HG03196 (cell line): ENCODE results near the gene EXTL1.

ENCODE experiments used
- ATAC-seq: cut with Tn5 transposase; IDR thresholded peaks from one replicate; pipeline ENCODE4 v1.9.1; 2021; ENCODE audit not compliant: unreplicated experiment

The EXTL1 gene

GRCh38 chr1:26023826-26024225, 2.3 kb downstream of the EXTL1 start:
- ATAC-seq: no peak

- ATAC-seq: no peak
These were observed 3.5 kb downstream of the EXTL1 start for GRCh38 chr1:26025060-26025459.

- ATAC-seq: no peak
These were observed 3.9 kb downstream of the EXTL1 start for GRCh38 chr1:26025517-26025916.

GRCh38 chr1:26027716-26028489, 6.3 kb downstream of the EXTL1 start:
- no peak for ATAC-seq

- no peak for ATAC-seq
These were observed 7.0 kb downstream of the EXTL1 start for GRCh38 chr1:26028490-26028980.

GRCh38 chr1:26029054-26029863, 7.7 kb downstream of the EXTL1 start:
- no peak for ATAC-seq

- no peak for ATAC-seq
These were observed 8.4 kb downstream of the EXTL1 start for GRCh38 chr1:26029864-26030481.

GRCh38 chr1:26031196-26031595, 9.6 kb downstream of the EXTL1 start:
- no peak for ATAC-seq

GRCh38 chr1:26031611-26032220, 10.1 kb downstream of the EXTL1 start:
- no peak for ATAC-seq

GRCh38 chr1:26032656-26033357, 11.2 kb downstream of the EXTL1 start:
- no peak for ATAC-seq

GRCh38 chr1:26034504-26035202, 13.1 kb downstream of the EXTL1 start:
- ATAC-seq: no peak

GRCh38 chr1:26035203-26035958, 13.8 kb downstream of the EXTL1 start:
- peak; percentile 74 for ATAC-seq

GRCh38 chr1:26035959-26036755, 14.6 kb downstream of the EXTL1 start:
- ATAC-seq: peak; percentile 72

GRCh38 chr1:26036756-26037281, 15.2 kb downstream of the EXTL1 start:
- ATAC-seq: no peak

- no peak for ATAC-seq
These were observed 16.3 kb downstream of the EXTL1 start for GRCh38 chr1:26037904-26038303.

- ATAC-seq: no peak
These were observed 16.9 kb downstream of the EXTL1 start for GRCh38 chr1:26038477-26038876.

- ATAC-seq: no peak
These were observed 17.3 kb downstream of the EXTL1 start for GRCh38 chr1:26038904-26039303.

- ATAC-seq: no peak
These were observed 19.8 kb downstream of the EXTL1 start for GRCh38 chr1:26041401-26041800.
